Activated CD4-positive, alpha-beta T cell treated with anti-CD3 and anti-CD28 coated beads, Interleukin-2, amount 50 U/mL, for 24 hours (primary cell): ENCODE data around the gene IFT43.

ENCODE experiments used
- DNase-seq, 2 donors: peaks; one replicate each; pipeline ENCODE4 v3.0.0-alpha.2; 2020; ENCODE audit warnings: low read depth in 1 of 2, low spot score in 1 of 2

IFT43 gene

DNA sequence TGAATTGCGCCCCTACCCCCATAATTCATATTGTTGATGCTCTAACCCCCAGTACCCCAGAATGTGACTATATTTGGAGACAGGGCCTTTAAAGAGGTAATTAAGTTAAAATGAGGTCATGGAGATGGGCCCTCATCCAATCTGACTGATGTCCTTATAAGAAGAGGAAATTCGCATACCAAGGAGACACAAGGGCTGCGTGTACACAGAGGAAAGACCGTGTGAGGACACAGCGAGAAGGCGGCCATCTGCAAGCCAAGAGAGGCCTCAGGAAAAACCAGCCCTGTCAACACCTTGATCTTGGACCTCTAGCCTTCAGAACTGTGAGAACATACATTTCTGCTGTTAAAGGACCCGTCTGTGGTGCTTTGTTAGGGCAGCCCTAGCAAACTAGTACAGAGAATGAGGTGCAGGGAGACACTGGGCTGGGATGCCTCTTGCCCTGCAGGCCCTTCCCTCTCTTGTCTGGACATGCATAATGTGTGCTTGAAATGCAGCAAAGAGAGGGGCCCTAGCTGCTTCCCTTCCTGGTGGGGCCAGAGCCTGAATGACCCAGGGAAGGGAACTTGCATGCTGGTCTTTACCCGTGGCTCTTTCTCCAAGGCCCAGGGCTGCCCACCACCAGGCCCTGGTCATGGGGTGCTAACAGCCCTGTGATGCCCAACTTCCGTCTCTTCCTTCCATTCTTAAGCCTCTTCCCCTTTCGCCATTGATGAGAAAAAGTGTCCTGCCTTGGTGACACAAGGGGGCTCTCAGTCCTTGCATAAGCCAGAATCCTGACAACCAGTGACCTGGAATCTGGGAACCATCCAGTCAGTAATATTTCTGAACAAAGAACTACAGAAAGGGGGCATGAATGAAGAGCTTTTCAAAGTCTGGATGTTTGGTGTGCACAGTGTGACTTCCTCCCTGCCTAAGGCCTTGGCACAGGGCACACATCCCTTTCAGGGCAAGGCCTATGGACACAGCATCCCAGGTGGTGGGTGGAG lies 116.1 kb downstream of the IFT43 start:
- no peak for DNase-seq

DNA sequence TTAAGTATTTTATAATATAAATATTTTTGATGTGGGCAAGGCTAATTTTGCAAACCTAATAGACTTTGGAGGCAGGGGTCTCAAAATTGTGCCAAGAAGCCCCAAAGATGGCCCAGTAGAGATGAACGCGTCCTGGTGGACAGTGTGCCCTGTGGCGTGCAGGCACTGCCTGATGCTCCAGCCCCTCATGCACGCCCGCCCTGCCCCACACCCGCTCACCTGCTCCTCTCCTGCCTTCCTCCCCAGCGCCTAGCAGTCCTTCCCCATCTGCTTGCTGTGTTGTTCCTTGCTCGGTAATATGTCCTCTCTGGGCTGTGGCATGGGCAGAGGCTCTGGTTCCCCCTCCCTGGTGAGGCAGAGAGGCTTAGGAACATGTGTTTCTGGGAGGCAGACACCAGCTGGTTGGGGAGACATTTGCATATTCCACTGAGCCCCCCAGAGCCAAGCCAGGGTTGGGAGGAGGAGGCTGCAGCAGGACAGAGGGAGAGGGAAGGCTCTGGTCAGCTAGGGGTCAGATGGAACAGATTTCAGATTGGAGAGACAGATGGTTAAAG lies 119.3 kb downstream of the IFT43 start:
- no peak for DNase-seq

DNA sequence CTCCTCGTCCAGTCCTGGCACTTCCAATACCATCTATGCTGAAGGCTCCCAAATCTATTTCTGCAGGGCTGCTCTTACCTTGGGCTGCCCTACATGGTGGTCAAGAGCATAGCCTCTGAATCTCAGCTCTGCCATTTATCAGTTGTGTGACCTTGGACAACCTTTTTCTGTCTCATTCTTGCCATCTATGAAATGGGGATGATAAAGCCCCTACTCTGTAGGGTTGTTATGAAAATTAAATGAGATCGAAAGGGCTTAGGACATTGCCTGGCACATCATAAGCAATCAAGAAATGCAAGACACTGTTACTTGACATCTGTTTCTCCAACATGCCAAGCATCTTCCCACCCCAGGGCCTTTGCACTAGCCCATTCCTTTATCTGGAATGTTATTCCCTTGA lies 120.6 kb downstream of the IFT43 start:
- no peak for DNase-seq

DNA sequence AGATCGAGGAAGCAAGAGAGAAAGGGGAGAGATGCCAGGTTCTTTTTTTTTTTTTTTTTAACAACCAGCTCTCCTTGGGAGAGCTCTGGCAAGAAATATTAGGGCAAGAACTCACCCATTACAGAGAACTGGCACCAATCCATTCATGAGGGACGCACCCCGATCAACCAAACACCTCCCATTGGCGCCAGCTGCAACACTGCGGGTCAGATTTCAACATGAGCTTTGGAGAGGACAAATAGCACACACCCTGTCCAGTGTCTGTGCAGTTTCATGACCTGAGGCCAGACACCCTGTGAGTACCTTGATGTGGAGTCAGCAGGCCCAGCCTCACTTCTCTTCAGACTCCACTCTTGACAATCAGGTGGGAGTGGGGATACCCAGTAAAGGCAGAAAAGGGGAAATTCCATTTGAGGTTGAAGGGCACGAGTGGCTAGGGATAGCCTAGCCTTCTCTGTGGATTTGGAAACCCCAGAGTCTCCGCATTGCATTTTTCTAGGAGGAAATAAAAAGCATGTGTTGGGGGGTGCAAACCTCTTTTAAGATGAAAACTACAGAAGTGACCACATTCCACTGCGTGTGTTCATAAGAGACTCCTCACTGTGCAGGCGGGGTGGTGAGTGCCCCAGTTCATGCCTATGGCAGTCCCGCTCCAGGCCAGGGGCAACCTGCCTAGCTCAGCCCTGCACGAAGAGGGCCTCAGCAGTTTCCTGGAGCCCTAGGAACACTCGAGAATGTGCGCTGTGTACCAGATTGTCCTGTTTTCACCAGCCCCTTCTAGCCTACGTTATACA lies 123.7 kb downstream of the IFT43 start:
- DNase-seq = no peak

DNA sequence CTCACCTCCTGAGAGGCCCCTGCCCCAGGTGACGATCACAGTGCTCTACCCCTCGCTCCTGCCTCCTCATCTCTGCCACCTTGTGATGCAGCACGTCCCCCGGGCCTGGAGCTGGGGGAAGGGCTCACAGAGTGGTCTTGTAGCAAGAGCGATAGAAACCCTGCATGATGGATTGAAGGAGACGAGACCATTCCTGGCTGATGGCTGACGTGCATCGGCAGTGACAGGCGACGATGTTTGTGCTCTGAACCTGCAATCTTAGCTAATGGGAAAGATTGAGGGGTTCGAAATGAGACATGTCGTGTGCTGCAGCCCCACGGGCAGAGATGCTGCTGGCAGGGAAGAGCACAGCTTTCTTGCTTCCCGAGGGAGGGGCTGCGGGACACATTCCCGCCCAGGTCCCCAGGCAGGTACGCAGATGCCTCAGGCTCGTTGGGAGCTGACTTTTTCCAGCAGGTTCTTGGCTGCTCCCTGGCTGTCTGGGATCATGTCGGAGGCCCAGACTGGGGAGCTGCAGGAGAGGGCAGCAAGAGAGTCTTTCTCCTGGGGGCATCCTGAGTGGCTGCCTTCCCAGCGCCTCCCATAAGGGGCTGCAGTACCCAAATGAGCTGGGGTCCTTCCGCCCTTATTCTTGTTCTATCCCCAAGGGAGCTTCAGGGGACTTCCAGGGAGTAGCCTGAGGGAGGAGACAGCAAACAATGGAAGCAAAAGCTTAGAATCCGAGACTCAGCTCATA lies 127.5 kb downstream of the IFT43 start:
- no peak for DNase-seq

DNA sequence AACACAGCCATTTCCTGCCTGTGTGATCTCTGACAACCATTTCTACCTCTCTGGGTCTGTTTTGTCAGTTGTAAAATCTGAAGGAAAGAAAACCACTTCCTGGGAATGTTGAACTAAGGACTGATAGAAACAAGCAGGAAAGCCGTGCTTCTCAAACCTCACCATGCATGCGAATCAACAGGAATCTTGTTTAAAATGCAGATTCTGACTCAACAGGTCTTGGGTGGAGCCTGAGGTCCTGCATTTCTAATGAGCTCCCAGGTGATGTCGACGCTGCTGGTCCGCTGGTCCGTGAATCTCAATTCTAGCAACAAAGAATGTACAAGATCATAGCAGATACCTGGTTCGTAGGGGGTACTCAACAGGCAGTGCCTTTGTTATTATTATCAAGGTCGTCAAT lies 128.1 kb downstream of the IFT43 start:
- DNase-seq = no peak

DNA sequence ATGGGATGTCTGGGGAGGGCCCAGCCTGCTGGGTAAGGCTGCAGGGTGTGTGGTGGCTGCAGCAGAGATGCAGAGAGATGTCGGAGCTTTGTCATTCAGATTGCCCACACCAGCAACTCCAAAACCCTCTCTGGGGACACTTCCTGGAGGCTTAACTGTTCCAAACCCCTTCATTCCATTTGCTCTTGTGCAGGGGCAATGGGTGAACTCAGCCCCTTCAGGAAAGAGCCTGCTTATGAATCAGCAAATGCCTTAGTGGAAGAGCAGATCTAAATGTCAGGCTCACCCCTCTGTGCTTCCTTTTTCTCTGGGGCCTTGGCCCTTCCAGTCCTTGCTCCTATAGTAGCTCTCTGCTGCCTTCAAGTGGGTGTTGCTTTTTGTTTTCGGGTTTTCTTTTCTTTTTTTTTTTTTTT lies 129.5 kb downstream of the IFT43 start:
- DNase-seq = no peak

DNA sequence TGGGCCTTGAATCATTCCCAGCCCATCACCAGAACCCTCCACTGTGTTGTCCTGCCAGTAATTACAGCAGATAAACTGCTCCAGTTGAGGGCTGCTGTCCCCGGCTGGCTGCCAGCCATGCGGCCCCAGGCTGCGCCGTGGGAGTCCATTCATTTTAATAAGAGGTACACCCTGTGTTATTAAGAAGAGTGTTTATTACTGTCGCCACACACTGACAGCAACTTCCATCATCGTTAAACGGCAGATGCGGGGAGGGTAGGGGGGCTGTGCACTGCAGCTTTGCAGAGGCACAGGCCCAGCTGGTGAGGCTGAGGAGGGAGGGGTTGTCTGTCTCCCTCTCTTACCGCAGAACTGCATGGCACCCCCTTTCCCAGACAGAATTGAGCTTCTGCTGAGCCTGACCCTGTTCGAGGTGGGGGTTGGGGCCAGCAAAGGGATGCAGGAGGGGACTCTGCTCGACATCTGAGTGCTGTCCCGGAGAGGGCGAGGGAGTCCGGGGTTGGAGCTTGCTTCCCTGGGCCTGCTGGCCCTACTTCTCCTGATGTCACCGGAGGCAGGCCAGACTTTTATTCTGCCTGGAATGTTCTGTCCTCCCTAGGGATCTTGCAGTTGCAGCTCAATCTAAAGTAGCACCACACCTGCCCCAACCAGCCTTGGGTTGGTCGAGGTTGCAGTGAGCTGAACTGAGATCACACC lies 132.4 kb downstream of the IFT43 start:
- no peak for DNase-seq

DNA sequence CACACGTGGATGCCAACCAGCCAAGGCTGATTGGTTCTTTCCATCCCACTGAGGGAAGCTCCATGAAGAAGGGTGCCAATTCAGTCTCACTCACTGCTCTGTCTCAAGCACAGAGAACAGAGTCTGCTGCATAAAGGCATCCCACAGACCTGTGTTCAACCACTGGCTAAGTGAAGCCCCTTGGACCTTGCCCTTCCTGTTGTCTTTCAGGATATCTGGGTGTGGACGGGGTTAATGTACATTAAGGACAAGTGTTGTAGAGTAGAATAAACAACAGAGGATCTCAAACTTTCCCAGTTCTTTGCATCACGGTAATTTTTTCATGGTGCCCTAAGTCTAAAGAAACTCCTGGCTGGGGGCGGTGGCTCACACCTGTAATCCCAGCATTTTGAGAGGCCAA lies 133.0 kb downstream of the IFT43 start:
- no peak for DNase-seq

DNA sequence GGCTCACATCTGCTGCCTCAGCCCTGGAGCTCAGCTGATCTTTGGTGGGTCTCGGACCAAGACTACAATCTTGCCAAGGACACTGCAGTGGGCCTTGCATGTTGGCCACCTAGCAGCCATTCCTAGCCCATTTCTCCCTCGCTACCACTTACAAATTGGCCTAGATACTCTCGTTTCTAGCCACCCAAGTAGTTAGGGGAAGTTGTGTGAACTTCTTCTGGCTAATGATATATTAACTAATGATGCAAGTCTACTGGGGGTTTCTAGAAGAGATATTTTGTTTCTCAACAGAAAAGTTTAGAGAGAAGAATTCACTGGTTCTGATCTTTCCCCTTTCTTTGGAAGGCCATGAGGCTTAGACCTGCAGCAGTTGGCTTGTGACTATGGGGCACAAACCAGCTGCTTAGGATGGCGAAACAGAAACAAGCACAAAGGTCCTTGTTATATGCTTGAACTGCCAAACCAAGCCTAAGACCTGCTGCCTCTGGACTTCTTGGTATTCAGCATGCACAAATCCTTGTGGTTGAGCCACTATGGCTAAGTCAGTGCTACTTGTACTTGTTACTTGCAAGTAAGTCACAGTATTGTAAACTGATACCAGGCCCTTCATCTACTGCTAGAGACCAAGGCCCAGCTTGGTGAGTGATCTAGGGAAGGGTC lies 135.7 kb downstream of the IFT43 start:
- no peak for DNase-seq

DNA sequence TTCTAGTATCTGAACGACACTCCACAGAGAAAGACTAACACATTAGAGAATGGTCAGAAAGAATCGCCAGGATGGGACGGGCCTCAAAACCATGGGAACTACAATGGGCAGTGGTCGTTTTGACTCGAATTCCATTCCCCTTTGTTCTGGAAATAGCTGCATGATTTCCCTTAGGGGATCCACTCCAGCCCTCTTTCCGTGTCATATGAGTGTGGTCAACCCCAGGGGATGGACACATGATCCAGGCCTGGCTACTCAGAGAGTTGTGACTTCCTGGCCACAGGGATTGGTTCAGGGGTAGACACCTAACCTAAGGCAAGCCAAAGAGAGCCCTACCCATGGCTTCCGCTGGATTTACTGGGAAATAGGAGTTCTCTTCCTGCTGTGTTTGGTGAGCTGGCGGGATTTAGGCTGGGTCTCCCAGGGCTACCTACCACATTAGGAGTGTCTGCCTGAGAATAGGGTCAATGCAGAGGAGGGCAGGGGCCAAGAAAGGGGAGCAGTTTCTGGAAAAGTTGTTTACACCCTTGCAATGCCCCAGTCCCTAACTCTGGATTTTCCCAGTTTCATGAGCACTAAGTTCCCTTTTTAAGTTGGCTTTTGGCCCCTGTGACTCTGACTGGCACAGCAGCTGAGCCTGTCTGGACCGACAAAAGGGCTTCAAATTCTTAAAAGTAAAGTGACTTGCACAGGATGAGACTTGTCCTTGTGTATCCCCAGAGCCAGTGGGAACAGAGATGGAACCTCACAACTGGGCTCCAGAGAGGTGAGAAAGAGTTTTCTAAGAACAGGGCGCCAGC lies 138.1 kb downstream of the IFT43 start:
- no peak for DNase-seq

DNA sequence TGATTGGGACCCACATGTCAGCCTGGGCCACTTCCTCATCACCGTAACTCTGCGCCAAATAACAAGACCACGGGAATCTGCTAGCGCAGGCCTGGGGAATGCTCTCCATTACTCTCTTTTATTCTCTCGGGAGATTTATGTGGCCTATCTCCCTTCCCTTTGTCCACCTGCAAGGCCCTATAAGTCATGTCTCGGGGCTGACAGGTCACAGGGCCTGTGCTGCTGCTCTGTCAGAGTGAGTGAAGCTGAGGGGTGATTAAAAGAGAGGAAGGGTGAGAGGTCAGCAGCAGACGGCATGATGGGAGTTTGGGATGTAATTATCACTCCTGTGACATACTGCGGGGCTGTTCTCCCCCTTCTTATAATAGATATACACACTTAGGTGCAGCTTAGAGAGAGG lies 139.9 kb downstream of the IFT43 start:
- DNase-seq = no peak

DNA sequence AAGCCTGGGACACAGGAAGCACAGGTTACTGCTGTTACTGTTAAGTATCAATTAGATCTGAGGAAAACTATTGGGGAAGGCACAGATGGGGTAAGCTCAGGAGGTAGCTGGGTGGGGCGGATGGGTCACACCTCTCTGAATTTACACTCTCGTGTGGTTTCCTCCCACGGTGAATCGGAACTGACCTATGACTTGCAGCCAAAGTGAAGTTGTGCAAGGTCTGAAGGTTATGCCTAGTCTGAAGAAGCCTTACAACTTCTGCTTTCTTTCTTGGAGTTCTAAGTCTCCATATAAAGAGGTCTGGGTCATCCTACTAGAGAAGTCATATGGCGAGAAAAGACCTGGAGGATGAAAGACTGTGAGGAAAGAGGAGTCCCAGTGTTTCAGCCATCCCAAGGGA lies 140.5 kb downstream of the IFT43 start:
- no peak for DNase-seq

DNA sequence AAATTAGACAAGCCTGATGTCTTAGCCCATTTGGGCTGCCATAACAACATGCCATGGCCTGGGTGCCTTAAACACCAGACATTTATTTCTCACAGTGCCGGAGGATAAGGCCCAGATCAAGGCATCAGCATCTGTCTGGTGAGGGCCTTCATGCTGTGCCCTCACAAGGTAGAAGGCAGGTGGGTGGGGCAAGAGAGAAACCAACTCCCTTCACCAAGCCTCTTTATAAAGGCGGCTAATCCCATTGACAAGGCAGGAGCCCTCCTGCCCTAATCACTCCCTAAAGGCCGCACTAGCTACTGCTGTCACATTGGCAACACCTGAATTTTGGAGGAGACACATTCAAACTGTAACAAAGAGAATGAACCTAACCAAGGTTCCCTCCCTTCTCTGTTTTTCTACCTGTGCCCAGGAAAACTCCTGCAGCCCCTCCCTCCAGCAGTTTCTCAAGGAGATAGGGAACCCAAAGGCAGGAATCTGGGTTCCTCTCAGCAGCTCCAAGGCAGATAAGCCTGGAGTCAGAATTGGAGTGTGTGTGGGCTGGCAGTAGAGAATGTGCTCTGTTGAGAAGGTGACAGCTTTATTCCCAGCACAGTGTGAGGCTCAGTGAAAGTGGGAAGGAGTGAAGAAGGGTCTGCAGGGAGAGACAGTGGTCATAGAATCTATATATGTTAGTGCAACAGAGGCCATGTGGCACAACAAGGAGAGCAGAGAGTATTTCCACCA lies 144.5 kb downstream of the IFT43 start:
- DNase-seq = no peak

DNA sequence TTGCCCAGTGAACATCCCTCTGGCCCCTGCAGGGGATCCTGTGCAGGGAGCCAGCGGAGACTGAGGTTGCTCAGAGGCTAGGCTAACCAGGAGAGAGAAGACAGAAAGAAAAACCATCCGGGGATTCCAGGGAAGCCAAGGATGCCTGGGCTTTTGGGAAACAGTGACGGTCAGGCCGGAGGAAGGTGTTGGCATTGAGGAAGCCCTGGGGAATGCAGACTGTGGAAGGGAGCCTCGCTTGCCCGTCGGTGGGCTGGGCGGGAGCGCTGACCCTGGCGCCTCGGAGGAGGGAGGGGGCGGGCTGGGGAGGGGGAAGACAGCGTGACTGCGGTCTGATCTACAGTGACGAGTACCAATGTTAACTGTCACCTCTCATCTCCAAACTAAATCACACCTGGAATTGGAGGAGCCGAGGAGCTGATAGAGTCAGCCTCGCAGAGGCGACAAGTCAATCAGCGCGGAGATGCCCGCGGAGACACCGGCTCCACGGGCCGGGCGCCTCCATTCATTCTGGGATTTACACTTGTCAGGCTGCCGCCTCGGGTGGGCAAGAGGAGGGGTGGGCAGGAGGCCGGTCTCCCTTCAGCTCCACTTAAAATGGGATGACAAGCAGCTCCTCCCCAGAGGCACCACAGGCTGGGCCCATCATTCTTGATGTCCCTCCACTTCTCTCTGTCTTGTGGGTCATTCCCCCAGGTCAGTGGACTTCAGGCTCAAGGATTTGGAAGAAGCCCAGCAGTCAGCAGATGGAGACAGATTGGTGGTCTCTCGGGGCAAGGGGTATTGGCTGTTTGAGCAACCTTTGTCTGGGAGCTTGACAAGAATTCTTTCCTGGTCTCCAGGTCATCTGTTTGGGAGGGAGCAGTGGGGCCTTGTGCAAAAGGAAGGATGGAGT lies 145.8 kb downstream of the IFT43 start:
- no peak for DNase-seq

DNA sequence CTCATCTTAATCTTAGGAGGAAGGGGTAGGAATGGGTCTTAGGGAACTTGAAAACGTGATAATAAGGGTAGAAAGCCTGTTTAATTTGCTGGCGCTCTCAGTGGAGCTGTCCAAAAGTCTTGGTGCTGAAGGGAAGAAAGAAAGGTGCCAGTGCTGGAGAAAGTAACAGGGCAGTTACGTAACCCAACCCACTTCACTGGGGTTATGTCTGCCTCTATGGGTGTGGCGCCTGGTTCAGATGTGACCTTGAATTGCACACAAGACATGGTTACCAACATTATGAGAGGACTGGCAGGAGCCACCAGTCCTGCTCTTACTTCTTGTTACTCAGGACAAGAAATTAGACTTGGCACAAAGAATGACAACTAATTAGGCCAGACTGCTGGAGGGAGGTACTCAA lies 147.5 kb downstream of the IFT43 start:
- DNase-seq = no peak
